IPS-18a (cell line): Measurements from ENCODE around the gene TMEM91.
A peak's percentile ranks its signal among the peaks of the same experiment; 100 is the strongest.

Experiments
- H3K27ac ChIP-seq: one replicate; pipeline ENCODE4 v1.5.1; 2013; ENCODE audit warnings: low read length
- H3K27me3 ChIP-seq: one replicate; pipeline ENCODE4 v1.6.1; 2013; ENCODE audit warnings: mild to moderate bottlenecking, low read length; ENCODE audit not compliant: control insufficient read depth, insufficient read depth
- H3K36me3 ChIP-seq: one replicate; pipeline ENCODE4 v1.6.1; 2013; ENCODE audit warnings: low read depth, low read length; ENCODE audit not compliant: control insufficient read depth
- H3K4me1 ChIP-seq: one replicate; pipeline ENCODE4 v1.6.1; 2013; ENCODE audit warnings: low read depth, low read length; ENCODE audit not compliant: control insufficient read depth
- H3K4me3 ChIP-seq: one replicate; pipeline ENCODE4 v1.5.1; 2013; ENCODE audit warnings: low read length
- H3K9ac ChIP-seq: one replicate; pipeline ENCODE4 v1.6.1; 2013; ENCODE audit warnings: mild to moderate bottlenecking, low read length, moderate library complexity
- H3K9me3 ChIP-seq: one replicate; pipeline ENCODE4 v1.6.1; 2013; ENCODE audit warnings: low read depth, low read length; ENCODE audit not compliant: control insufficient read depth

The TMEM91 gene

DNA sequence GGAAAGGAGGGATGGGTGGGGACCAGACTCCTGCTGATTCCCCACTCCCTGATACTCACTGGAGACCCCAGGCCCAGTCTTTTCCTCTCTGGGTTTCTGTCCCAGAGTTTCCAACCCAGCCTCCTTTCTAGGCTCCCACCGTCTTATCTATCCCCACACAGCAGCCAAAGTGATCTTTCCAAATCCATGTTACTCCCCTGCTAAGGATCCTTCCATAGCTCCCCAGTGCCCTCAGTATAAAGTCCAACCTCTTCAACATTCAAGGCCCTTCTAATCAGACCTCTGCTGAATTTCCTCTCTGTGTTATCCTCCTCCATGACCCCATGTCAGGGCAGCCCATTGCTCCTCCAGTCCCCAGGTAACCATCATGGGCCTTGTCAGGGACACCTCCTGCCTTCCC is 21.3 kb upstream of the TMEM91 start:
- no peaks in the 10 kb centered on the region for H3K9me3 ChIP-seq

DNA sequence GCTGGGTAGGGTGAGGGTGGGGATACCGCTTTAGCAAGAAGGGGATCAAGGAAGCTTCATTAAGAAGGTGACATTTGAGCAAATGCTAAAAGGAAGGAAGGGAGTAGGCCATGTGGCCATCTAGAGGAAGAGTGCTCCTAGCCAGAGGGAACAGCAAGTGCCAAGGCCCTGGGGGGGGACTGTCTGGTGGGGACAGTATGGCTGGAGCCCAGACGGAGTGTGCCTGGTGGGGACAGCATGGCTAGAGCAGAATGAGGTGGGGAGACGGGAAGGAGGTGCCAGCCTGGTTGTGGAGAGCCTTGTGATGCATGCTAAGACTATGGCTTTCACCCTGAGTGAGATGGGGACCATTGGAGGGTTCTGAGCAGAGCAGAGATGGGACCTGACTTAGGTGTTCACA is 20.5 kb upstream of the TMEM91 start:
- Histone ChIP-seq H3K36me3 (no peaks in the 10 kb centered on the region), H3K4me3 (no peak overlapping the region), H3K4me1 (peaks cover 3% of the 10 kb centered on the region), H3K27ac (no peak overlapping the region), H3K9me3 (no peaks in the 10 kb centered on the region), H3K9ac (no peak overlapping the region), H3K27me3 (peaks cover 32% of the 10 kb centered on the region)

More for the DNA sequence above, 21.3 kb upstream of the TMEM91 start:
- no peak overlapping the region for H3K4me3 ChIP-seq
- H3K9ac ChIP-seq = no peak overlapping the region
- peaks cover 6% of the 10 kb centered on the region for H3K4me1 ChIP-seq
- H3K27ac ChIP-seq = no peak overlapping the region
- H3K27me3 ChIP-seq = peaks cover 40% of the 10 kb centered on the region
- H3K36me3 ChIP-seq = no peaks in the 10 kb centered on the region

DNA sequence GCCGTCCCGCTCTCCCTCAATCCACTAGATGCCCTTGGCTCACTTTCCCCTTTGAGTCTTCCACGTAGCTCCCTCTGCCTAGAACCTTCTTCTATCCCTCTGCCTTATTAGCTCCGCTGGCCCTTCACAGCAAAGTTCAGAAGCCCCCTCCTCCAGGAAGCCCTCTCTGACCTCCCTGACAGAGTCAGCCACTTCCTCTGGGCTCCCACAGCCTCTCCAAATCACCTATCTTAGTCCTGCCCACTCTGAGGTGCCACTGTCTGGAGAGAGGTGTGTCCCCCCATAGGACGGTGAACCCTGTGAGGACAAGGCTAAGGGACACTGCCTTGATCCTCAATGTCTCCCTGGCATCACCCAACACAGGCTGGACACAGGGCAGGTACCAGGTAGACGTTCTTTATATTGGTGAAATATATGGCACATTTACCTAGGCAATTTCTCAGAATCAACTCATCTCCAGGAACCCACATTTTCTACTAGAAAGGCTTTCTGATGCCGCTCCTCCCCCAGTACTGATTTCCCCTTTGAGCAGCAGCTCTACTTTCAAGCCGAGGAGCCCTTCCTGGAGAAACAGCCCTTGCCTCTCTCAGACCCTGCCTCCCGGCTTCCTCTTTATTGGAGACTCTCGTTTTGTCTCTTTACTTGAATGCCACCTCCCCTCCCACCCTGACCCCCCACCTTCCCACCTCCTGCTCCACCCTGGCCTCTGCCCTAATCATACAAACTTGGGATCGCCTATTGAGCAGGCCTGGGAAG is 19.2 kb upstream of the TMEM91 start:
- no peak overlapping the region for H3K4me3 ChIP-seq
- H3K9ac ChIP-seq = no peak overlapping the region

DNA sequence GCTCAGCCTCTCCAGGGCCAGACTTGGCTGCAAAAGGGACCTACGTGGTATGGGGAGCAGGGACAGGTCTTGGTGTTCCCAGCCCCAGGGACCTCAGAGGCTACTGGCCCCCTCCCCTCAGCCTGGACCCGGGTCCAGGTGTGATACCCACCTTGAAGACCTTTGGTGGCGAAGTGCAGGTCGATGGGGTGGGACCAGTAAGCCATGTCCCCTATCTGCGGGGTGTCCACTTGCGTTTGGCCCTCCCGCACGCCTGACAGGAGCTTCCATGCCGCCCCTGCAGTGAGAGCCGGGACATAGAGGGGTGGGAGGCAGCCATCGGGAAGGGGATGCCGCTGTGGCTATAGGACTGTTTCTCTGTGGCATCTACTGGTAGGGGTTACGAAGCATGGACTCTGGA is 18.6 kb upstream of the TMEM91 start:
- no peak overlapping the region for H3K27ac ChIP-seq
- H3K4me1 ChIP-seq = no peaks in the 10 kb centered on the region
- H3K9ac ChIP-seq = no peak overlapping the region
- H3K4me3 ChIP-seq = no peak overlapping the region
- no peaks in the 10 kb centered on the region for H3K36me3 ChIP-seq
- peaks cover 13% of the 10 kb centered on the region for H3K27me3 ChIP-seq
- no peaks in the 10 kb centered on the region for H3K9me3 ChIP-seq

More for the DNA sequence above, 19.2 kb upstream of the TMEM91 start:
- peaks cover 19% of the 10 kb centered on the region for H3K27me3 ChIP-seq
- H3K36me3 ChIP-seq = no peaks in the 10 kb centered on the region
- no peak overlapping the region for H3K27ac ChIP-seq
- no peaks in the 10 kb centered on the region for H3K9me3 ChIP-seq
- H3K4me1 ChIP-seq = no peaks in the 10 kb centered on the region

DNA sequence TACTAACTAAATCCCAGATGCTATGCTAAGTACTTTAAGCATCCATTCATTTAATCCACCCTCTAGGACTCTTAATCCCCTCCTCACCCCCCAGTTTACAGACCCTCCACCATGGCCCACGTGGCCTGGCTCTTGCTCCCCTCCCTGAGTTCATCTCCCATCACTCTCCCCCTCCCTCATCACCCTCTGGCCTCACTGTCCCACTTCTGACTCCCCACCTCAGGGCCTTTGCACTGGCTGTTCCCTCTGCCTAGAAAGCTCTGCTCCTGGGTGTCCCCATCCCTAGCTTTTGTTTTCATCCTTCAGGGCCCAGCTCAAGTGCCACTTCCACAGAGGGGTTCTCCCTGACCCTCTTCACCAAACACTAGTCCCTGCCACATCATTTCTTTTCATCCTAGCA is 16.6 kb upstream of the TMEM91 start:
- peaks cover 3% of the 10 kb centered on the region for H3K4me1 ChIP-seq
- no peaks in the 10 kb centered on the region for H3K36me3 ChIP-seq
- H3K27me3 ChIP-seq = no peaks in the 10 kb centered on the region
- no peak overlapping the region for H3K9ac ChIP-seq
- H3K27ac ChIP-seq = no peak overlapping the region
- no peak overlapping the region for H3K4me3 ChIP-seq
- H3K9me3 ChIP-seq = no peaks in the 10 kb centered on the region

DNA sequence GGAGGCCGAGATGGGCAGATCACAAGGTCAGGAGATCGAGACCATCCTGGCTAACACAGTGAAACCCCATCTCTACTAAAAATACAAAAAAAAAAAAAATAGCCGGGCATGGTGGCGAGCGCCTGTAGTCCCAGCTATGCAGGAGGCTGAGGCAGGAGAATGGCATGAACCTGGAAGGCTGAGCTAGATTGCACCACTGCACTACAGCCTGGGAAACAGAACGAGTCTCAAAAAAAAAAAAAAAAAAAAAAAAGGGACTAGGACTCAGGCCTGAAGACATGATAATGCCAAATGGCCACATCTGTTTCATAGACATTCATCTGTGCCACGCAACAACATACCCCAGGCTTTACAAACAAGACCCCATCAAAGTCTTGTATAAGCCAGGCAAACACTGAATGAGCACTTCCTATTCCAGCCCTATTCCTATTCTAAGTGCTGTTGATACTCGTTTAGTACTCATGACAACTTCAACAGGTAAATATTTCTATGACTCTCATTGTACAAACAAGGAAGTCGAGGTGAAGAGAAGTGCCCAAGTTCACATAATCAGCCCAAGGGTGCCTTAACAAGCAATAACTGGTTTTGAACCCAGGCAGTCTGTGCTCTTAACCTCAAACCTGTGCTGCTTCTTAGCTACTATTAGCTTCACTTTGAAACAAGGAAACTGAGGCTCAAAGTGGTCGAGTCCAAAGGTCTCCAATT is 14.0 kb upstream of the TMEM91 start:
- no peak overlapping the region for H3K4me3 ChIP-seq
- no peaks in the 10 kb centered on the region for H3K27me3 ChIP-seq
- H3K9me3 ChIP-seq = no peaks in the 10 kb centered on the region
- no peak overlapping the region for H3K9ac ChIP-seq
- no peaks in the 10 kb centered on the region for H3K36me3 ChIP-seq
- peaks cover 3% of the 10 kb centered on the region for H3K4me1 ChIP-seq
- no peak overlapping the region for H3K27ac ChIP-seq

DNA sequence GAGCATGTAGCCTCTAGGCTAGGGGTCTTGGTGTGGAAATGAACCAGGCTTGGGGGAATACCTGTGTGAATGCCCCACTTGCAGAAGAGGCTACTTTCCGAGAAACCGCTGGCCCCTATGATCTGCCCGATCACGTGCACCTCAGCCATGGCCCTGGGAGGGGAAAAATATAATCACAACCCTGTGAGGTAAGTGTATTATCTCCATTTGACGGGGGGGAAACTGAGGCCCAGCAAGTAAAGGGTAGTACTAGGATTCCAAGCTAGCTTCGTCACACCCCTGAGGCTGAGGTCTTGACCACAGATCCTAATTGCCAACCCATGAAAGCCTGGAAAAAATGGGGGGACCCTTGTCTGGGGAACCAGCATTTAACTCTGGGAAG is 13.0 kb upstream of the TMEM91 start:
- peaks cover 3% of the 10 kb centered on the region for H3K4me1 ChIP-seq
- H3K9me3 ChIP-seq = no peaks in the 10 kb centered on the region
- H3K4me3 ChIP-seq = peak overlapping the region; percentile 98
- H3K27ac ChIP-seq = peak overlapping the region; percentile 99
- no peaks in the 10 kb centered on the region for H3K27me3 ChIP-seq
- peak overlapping the region; percentile 99 for H3K9ac ChIP-seq
- no peaks in the 10 kb centered on the region for H3K36me3 ChIP-seq

DNA sequence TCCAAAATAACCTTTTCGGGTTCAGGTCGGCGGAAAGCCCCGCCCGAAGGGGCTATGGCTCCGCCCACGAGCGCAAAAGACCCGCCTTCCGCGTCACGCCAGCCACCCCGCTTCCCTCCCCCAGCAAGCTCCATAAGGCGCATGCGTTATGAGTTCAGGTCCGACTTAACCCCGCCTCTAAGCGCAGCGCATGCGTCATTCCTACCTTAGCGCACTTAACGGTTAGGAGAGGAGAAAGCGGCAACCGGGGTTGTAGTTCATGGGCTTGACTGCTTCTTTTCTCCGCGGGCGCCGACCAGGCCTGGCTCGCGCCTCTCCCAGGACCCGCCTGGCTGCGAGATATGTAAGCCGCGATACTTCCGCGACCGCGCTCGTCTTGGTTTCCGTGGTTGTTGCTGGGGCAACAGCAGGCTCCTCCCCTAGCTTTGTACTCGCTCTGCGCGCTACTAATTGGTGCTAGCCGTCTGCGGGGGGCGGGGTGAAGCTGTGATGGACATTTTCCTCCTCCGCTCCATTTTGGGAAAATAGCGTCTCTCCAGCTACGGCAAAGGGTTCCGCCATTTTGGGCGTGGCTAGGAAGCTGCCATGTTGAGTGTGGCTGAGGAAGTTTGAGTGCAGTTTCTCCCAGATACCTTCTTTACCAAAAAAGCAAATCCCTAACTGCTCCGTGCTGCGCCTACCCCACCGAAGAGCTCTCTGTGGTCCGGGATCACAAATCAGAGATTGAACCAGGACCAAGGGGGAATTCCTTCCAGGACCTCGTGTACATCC is 12.4 kb upstream of the TMEM91 start, which contains the start of gene B9D2:
Gene B9D2, minus strand, starts transcription at position 397 of the 771 bp plus-strand sequence. CDS start 630 bp downstream, outside the sequence.
- Histone ChIP-seq H3K4me3 (peak within 1 kb of the TSS; percentile 98), H3K4me1 (peaks cover 3% of the 10 kb centered on the region), H3K27me3 (no peaks in the 10 kb centered on the region)

DNA sequence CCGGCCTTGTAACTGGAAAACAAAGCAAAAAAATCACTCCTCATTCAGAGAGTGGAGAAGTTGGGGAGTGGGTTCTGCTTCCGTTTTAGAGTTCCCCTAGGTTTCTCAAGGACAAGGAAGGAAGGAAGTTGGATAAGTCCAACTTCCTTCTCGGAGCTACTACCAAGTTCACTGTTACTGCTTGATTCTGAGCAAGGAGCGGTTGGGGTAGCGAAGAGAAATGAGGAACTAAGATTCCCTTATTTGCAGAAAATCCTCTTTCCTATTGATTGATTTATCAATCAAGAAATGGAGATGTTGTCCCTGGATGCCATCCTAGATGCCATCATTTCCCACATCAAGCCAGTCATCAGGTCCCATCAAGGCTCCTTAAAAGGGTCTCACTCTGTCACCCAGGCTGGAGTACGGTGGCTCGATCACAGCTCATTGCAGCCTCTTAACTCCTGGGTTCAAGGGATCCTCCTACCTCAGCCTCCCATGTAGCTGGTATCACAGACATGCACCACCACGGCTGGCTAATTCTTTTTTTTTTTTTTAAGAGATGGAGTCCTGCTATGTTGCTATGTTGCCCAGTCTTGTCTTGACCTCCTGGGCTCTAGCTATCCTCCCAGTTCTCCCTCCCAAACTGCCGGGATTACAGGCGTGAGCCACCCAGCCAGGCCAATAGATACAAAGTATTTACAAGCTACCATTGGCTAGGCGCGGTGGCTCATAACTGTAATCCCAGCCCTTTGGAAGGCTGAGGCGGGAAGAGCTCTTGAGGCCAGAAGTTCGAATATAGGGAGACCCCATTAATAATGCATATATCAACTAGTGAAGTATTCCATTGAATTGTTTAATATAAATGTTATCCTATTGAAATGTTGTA is 11.6 kb upstream of the TMEM91 start:
- H3K4me3 ChIP-seq = peak overlapping the region; percentile 98
- H3K4me1 ChIP-seq = peaks cover 3% of the 10 kb centered on the region
- no peaks in the 10 kb centered on the region for H3K9me3 ChIP-seq
- H3K9ac ChIP-seq = peak overlapping the region; percentile 99
- H3K27ac ChIP-seq = peak overlapping the region; percentile 99
- no peaks in the 10 kb centered on the region for H3K36me3 ChIP-seq
- H3K27me3 ChIP-seq = no peaks in the 10 kb centered on the region

More for the DNA sequence above, 12.4 kb upstream of the TMEM91 start, which contains the start of gene B9D2:
- Histone ChIP-seq H3K9me3 (no peaks in the 10 kb centered on the region), H3K36me3 (no peaks in the 10 kb centered on the region), H3K27ac (peak within 1 kb of the TSS; percentile 99), H3K9ac (peak within 1 kb of the TSS; percentile 99)

DNA sequence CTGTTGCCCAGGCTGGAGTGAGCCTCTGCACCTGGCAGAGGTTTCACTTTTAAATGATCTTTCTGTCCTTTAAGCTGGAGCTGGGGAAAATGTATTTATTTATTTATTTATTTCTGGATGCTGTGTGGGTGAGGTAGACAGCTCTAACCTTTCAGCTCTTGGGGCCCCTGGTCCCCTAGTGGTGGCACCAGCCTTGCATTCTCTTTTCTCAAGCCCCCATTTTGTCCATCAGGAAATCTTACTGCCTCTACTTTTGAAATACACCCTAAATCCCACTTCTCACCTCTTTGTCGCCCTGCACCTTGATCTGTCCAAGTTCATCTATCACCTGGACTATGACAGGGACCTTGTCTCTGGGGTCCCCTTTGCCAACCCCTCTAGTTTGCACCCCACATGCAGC is 10.2 kb upstream of the TMEM91 start:
- no peaks in the 10 kb centered on the region for H3K9me3 ChIP-seq
- no peaks in the 10 kb centered on the region for H3K36me3 ChIP-seq
- no peak overlapping the region for H3K9ac ChIP-seq
- H3K4me3 ChIP-seq = no peak overlapping the region
- H3K27ac ChIP-seq = no peak overlapping the region
- no peaks in the 10 kb centered on the region for H3K27me3 ChIP-seq
- H3K4me1 ChIP-seq = peaks cover 3% of the 10 kb centered on the region
